Gastroesophageal sphincter (tissue), 4 donors: ENCODE data around the gene MIER2. TPM values are rescaled to one million over a fixed set of nuclear protein-coding genes. Genes with fewer than 3 reads are reported as not detected.

ENCODE experiments used
- ATAC-seq: fragments of 150-250 bp; one replicate; pipeline ENCODE4 v1.9.1; 2016; ENCODE audit warnings: mild to moderate bottlenecking, moderate library complexity
- H3K27ac ChIP-seq, 4 donors: fragments of 200-600 bp; sonication (generic) in 3 of 4; 1 replicate in 3 of 4; 2 replicates in 1 of 4; pipeline ENCODE4 v1.5.1; 2016 to 2019
- H3K27me3 ChIP-seq: fragments of 200-600 bp; sonication (generic); one replicate; pipeline ENCODE4 v1.5.1; 2019
- H3K36me3 ChIP-seq, 2 donors: fragments of 200-600 bp; sonication (generic); one replicate each; pipeline ENCODE4 v1.5.1; 2019; ENCODE audit warnings: control low read depth in 1 of 2
- H3K4me1 ChIP-seq, 3 donors: fragments of 200-600 bp; sonication (generic); 1 replicate in 2 of 3; 2 replicates in 1 of 3; pipeline ENCODE4 v1.5.1; 2016 to 2019; ENCODE audit warnings: control low read depth in 2 of 3
- H3K4me3 ChIP-seq, 2 donors: fragments of 200-600 bp; sonication (generic); one replicate each; pipeline ENCODE4 v1.5.1; 2019; ENCODE audit warnings: mild to moderate bottlenecking in 1 of 2, moderate library complexity in 1 of 2
- H3K9me3 ChIP-seq, 3 donors: fragments of 200-600 bp; sonication (generic); one replicate each; pipeline ENCODE4 v1.5.1; 2017 to 2019; ENCODE audit warnings: control low read depth in 2 of 3
- CTCF ChIP-seq, 4 experiments: fragments of 200-600 bp in 2 of 4; fragments of 450-650 bp in 2 of 4; sonication (generic) in 1 of 4; IDR thresholded peaks; one replicate each; pipeline ENCODE4 v1.5.1; 2017 to 2019; ENCODE audit warnings: antibody characterized with exemption in 4 of 4, mild to moderate bottlenecking in 2 of 4, moderate library complexity in 2 of 4
- EP300 ChIP-seq: sonication (generic); formaldehyde crosslinking; IDR thresholded peaks from one replicate; pipeline ENCODE4 v1.6.1; 2017; ENCODE audit warnings: antibody characterized with exemption, mild to moderate bottlenecking
- POLR2A ChIP-seq, 2 donors: fragments of 450-650 bp; IDR thresholded peaks; one replicate each; pipeline ENCODE4 v1.6.1; 2017; ENCODE audit warnings: antibody characterized with exemption in 2 of 2, mild to moderate bottlenecking in 2 of 2, moderate library complexity in 1 of 2
- POLR2AphosphoS5 ChIP-seq: sonication (generic); formaldehyde crosslinking; IDR thresholded peaks from one replicate; pipeline ENCODE4 v1.6.1; 2017; ENCODE audit warnings: antibody characterized with exemption
- WGBS, 2 donors: methylation state at CpG; one replicate each; pipeline ENCODE4 v1.1.5; 2018; ENCODE audit warnings: low coverage in 1 of 2; 5-methylcytosine and 5-hydroxymethylcytosine counted together
- total RNA-seq, 4 donors: library from RNA; depleted of rRNA; stranded (reverse); fragments of >200 nt; gene quantifications; one replicate each; pipeline ENCODE4 v1.1.0, GENCODE V29; 2016

MIER2 gene
- total RNA-seq, 4 donors from 2014 or later = 8.3 to 24.0 (median 20.1) TPM

- Histone ChIP-seq H3K4me1 (peaks cover 0 to 26% (median 3%) of the 10 kb centered on the region in 3 donors), H3K4me3 (peak overlapping the region; percentile 0 to 46), H3K36me3 (peaks cover 0 to 83% of the 10 kb centered on the region in 2 donors), H3K9me3 (no peaks in the 10 kb centered on the region), H3K27me3 (no peaks in the 10 kb centered on the region), H3K27ac (peak overlapping the region in 3 of 4 donors; percentile 30 to 60 (median 49))
- TF ChIP-seq POLR2AphosphoS5 (no peak), POLR2A (IDR thresholded peaks at IDR 0.05) (no peak), CTCF (IDR thresholded peaks at IDR 0.05) (no peak), EP300 (no peak)
- 80 to 84% methylated on average over 2 to 14 of the region's 24 CpGs for WGBS, 2 donors
- ATAC-seq = no peak
Measured at GRCh38 chr19:310781-311496, 33.7 kb downstream of the MIER2 start.

- TF ChIP-seq CTCF (IDR thresholded peaks at IDR 0.05) (no peak), EP300 (no peak), POLR2AphosphoS5 (no peak), POLR2A (IDR thresholded peaks at IDR 0.05) (no peak)
- H3K27ac ChIP-seq = peak overlapping the region in 3 of 4 donors; percentile 1 to 60 (median 30)
- H3K4me3 ChIP-seq = peak overlapping the region in 1 of 2 donors; percentile 46
- no peaks in the 10 kb centered on the region for H3K9me3 ChIP-seq
- 20 to 84% methylated on average over 8 to 14 of the region's 30 CpGs for WGBS, 2 donors
- no peaks in the 10 kb centered on the region for H3K27me3 ChIP-seq
- peaks cover 0 to 83% of the 10 kb centered on the region in 2 donors for H3K36me3 ChIP-seq
- ATAC-seq = peak; percentile 36
- peaks cover 0 to 26% (median 3%) of the 10 kb centered on the region in 3 donors for H3K4me1 ChIP-seq
Measured at GRCh38 chr19:310141-310651, 34.4 kb downstream of the MIER2 start.

- 20% methylated on average over 1 of the region's 14 CpGs; no CpG with 5 or more reads in 1 of the 2 donors for WGBS, 2 donors
- TF ChIP-seq POLR2AphosphoS5 (no peak), CTCF (IDR thresholded peaks at IDR 0.05) (no peak), EP300 (no peak), POLR2A (IDR thresholded peaks at IDR 0.05) (no peak)
- no peaks in the 10 kb centered on the region for H3K9me3 ChIP-seq
- no peak for ATAC-seq
- peak overlapping the region in 1 of 2 donors; percentile 46 for H3K4me3 ChIP-seq
- no peaks in the 10 kb centered on the region for H3K27me3 ChIP-seq
- peaks cover 0 to 83% of the 10 kb centered on the region in 2 donors for H3K36me3 ChIP-seq
- peaks cover 0 to 26% (median 3%) of the 10 kb centered on the region in 3 donors for H3K4me1 ChIP-seq
- peak overlapping the region in 2 of 4 donors; percentile 19 to 29 for H3K27ac ChIP-seq
Measured at GRCh38 chr19:309206-309565, 35.4 kb downstream of the MIER2 start.

- Histone ChIP-seq H3K36me3 (peaks cover 0 to 78% of the 10 kb centered on the region in 2 donors), H3K4me3 (peak overlapping the region in 1 of 2 donors; percentile 46), H3K27me3 (no peaks in the 10 kb centered on the region), H3K4me1 (peaks cover 0 to 26% (median 3%) of the 10 kb centered on the region in 3 donors), H3K9me3 (no peaks in the 10 kb centered on the region), H3K27ac (peak overlapping the region in 3 of 4 donors; percentile 19 to 29 (median 20))
- no CpG with 5 or more reads among the region's 48 CpGs for WGBS, 2 donors
- TF ChIP-seq POLR2A (IDR thresholded peaks at IDR 0.05) (no peak), EP300 (no peak), POLR2AphosphoS5 (no peak), CTCF (IDR thresholded peaks at IDR 0.05) (no peak)
- no peak for ATAC-seq
Measured at GRCh38 chr19:308471-309205, 36.0 kb downstream of the MIER2 start.
